GM12864 (cell line): ENCODE measurements around the gene DEF6.
A peak's percentile ranks its signal among the peaks of the same experiment; 100 is the strongest.
"Not testable (repeated sequence)": the region's sequence is repeated elsewhere in the genome, so short reads cannot be mapped to it uniquely, and the experiment has no call there.

Experiments used
- DNase-seq: peaks from one replicate; pipeline ENCODE4 v3.0.0-alpha.2; 2011; ENCODE audit warnings: low read depth
- H3K4me3 ChIP-seq: 2 replicates; pipeline ENCODE4 v1.5.1; 2011; ENCODE audit warnings: mild to moderate bottlenecking, low read depth, low read length, control low read depth
- TF ChIP-seq, protein P1 (sequence below): IDR thresholded peaks from 2 replicates; pipeline ENCODE4 v1.5.1; 2011; ENCODE audit warnings: low read depth, mild to moderate bottlenecking, moderate library complexity, low read length, control low read depth, inconsistent platforms; ENCODE audit errors: missing control alignments

Gene DEF6

DNA sequence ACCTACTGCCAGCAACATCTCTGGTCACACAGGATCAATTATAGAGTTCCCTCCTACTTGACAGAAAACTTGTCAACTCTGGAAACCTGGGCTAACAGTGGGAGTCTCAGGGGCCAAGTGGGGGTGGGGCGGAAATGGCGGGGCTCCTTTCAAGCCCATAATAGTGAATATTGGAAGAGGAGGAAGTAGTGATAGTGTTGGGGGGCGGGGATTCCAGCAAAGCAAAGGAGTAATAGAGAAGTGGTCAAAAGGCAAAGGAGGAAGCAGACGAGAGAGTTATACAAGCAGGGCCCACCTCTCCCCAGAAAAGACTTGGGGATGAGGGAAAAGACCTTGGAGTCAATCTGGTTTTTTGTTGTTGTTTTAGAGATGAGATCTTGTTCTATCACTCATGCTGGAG lies 2.1 kb downstream of the DEF6 start:
- TF ChIP-seq, protein P1, sequence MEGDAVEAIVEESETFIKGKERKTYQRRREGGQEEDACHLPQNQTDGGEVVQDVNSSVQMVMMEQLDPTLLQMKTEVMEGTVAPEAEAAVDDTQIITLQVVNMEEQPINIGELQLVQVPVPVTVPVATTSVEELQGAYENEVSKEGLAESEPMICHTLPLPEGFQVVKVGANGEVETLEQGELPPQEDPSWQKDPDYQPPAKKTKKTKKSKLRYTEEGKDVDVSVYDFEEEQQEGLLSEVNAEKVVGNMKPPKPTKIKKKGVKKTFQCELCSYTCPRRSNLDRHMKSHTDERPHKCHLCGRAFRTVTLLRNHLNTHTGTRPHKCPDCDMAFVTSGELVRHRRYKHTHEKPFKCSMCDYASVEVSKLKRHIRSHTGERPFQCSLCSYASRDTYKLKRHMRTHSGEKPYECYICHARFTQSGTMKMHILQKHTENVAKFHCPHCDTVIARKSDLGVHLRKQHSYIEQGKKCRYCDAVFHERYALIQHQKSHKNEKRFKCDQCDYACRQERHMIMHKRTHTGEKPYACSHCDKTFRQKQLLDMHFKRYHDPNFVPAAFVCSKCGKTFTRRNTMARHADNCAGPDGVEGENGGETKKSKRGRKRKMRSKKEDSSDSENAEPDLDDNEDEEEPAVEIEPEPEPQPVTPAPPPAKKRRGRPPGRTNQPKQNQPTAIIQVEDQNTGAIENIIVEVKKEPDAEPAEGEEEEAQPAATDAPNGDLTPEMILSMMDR = no peak
- H3K4me3 ChIP-seq = peak overlapping the region; percentile 93
- no peak for DNase-seq

DNA sequence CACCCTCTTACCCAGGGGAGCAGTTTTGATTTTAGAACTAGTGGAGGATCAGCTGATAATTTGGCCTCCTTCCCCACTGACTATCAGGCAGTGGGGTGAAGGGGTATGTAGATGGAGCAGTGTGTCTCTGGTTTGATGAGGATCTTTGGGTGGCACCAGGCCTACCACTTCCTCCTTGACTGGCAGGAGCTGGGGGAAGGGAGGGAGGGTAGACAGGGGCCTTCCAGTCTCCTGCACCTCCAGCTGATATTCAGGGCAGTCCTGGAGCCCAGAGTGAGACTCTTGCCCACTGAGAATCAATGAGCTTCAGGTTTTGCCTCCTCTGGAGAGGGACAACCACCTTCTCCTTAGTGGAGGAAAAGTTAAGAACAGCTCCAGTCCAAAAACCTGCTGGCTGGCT lies 3.2 kb downstream of the DEF6 start:
- TF ChIP-seq, protein P1 = no peak
- no peak overlapping the region for H3K4me3 ChIP-seq
- no peak for DNase-seq

- TF ChIP-seq, protein P1 = no peak
- peak overlapping the region; percentile 16 for H3K4me3 ChIP-seq
- DNase-seq = peak; percentile 68
Observed at GRCh38 chr6:35302604-35303241, 5.1 kb downstream of the DEF6 start.

DNA sequence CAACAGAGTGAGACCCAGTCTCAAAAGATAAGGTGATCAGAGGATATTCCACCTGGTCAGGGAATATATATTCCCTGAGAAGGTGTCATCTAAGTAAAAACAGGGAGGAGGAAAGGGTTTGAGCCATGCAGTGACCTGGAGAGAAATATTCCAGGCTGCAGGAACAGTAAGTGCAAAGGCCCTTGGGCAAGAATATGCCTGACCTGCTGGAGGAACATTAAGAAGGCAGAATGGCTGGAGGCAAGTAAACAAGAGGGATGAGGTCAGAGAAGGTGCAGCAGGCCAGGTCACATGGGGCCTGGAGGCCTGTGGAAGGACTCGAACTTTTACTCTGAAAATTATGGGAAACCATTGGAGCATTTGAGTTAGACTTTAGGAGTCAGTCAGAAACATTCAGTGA lies 6.7 kb downstream of the DEF6 start:
- H3K4me3 ChIP-seq = no peak overlapping the region

GRCh38 chr6:35305117-35305516 lies 7.5 kb downstream of the DEF6 start:
- DNase-seq = no peak
- H3K4me3 ChIP-seq = no peak overlapping the region
- TF ChIP-seq, protein P1 = no peak

More for the DNA sequence above, 6.7 kb downstream of the DEF6 start:
- no peak for DNase-seq
- TF ChIP-seq, protein P1 = no peak

GRCh38 chr6:35307138-35307537 lies 9.5 kb downstream of the DEF6 start:
- not testable (repeated sequence) for DNase-seq, H3K4me3 ChIP-seq

DNA sequence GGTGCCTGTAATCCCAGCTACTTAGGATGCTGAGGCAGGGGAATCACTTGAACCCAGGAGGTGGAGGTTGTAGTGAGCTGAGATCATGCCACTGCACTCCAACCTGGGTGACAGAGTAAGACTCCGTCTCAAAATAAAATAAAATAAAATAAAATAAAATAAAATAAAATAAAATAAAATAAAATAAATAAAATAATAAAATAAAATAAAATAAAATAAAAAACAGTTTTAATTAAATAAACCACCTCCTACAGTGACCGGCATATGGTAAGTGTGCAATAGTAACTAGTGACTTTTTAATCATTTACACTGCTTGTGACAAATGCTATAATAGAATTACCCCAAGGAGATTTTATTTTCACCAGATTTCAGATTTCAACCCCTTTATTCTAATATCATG lies 10.9 kb downstream of the DEF6 start:
- not testable (repeated sequence) for H3K4me3 ChIP-seq, DNase-seq

GRCh38 chr6:35309611-35310264 lies 12.1 kb downstream of the DEF6 start:
- TF ChIP-seq, protein P1 = no peak
- H3K4me3 ChIP-seq = no peak overlapping the region
- DNase-seq = no peak
